GM23248 (cell line): ENCODE results near the gene PLPPR1. TPM values are rescaled to one million over a fixed set of nuclear protein-coding genes. Genes with fewer than 3 reads are reported as not detected.

Source experiments
- DNase-seq: peaks from one replicate; pipeline ENCODE4 v3.0.0-alpha.2; 2015
- H2AFZ ChIP-seq: fragments of 200-600 bp; sonication (generic); 2 replicates; pipeline ENCODE4 v1.6.1; 2016; ENCODE audit warnings: antibody characterized with exemption
- H3F3A ChIP-seq: fragments of 200-600 bp; sonication (generic); 2 replicates; pipeline ENCODE4 v1.6.1; 2016; ENCODE audit warnings: mild to moderate bottlenecking, antibody characterized with exemption, mixed run types; ENCODE audit not compliant: insufficient read depth
- H3K27ac ChIP-seq: fragments of 200-600 bp; sonication (generic); 2 replicates; pipeline ENCODE4 v1.5.1; 2016; ENCODE audit warnings: mild to moderate bottlenecking
- H3K27me3 ChIP-seq: fragments of 200-600 bp; sonication (generic); replicated peaks from 2 replicates; pipeline ENCODE4 v1.6.1; 2016; ENCODE audit warnings: mild to moderate bottlenecking; ENCODE audit not compliant: insufficient read depth
- H3K36me3 ChIP-seq: fragments of 200-600 bp; sonication (generic); 2 replicates; pipeline ENCODE4 v1.6.1; 2016; ENCODE audit warnings: low read depth, mild to moderate bottlenecking
- H3K4me1 ChIP-seq: fragments of 200-600 bp; sonication (generic); 2 replicates; pipeline ENCODE4 v1.6.1; 2016; ENCODE audit warnings: mild to moderate bottlenecking; ENCODE audit not compliant: insufficient read depth
- H3K4me2 ChIP-seq: fragments of 200-600 bp; sonication (generic); one replicate; pipeline ENCODE4 v1.6.1; 2016; ENCODE audit warnings: mild to moderate bottlenecking; ENCODE audit not compliant: unreplicated experiment
- H3K4me3 ChIP-seq: fragments of 200-600 bp; sonication (generic); 2 replicates; pipeline ENCODE4 v1.5.1; 2016; ENCODE audit warnings: mild to moderate bottlenecking
- H3K79me2 ChIP-seq: fragments of 200-600 bp; sonication (generic); 2 replicates; pipeline ENCODE4 v1.6.1; 2016; ENCODE audit warnings: mild to moderate bottlenecking; ENCODE audit not compliant: insufficient read depth
- H3K9ac ChIP-seq: fragments of 200-600 bp; sonication (generic); 2 replicates; pipeline ENCODE4 v1.6.1; 2016; ENCODE audit warnings: mild to moderate bottlenecking
- H3K9me2 ChIP-seq: fragments of 200-600 bp; sonication (generic); 2 replicates; pipeline ENCODE4 v1.6.1; 2016; ENCODE audit warnings: mixed run types, mild to moderate bottlenecking, moderate library complexity; ENCODE audit not compliant: insufficient read depth
- H3K9me3 ChIP-seq: fragments of 200-600 bp; sonication (generic); one replicate; pipeline ENCODE4 v1.6.1; 2017; ENCODE audit warnings: low read depth
- H4K20me1 ChIP-seq: fragments of 200-600 bp; sonication (generic); 2 replicates; pipeline ENCODE4 v1.6.0; 2016; ENCODE audit not compliant: insufficient read depth
- EZH2 ChIP-seq: fragments of 200-600 bp; sonication (generic); IDR thresholded peaks from 2 replicates; pipeline ENCODE4 v1.6.1; 2018; ENCODE audit warnings: antibody characterized with exemption, mild to moderate bottlenecking; ENCODE audit not compliant: insufficient read depth, poor library complexity, severe bottlenecking
- EZH2phosphoT487 ChIP-seq: fragments of 200-600 bp; sonication (generic); IDR thresholded peaks from 2 replicates; pipeline ENCODE4 v1.6.1; 2018; ENCODE audit warnings: antibody characterized with exemption, moderate library complexity, mild to moderate bottlenecking, low read depth; ENCODE audit not compliant: insufficient read depth
- WGBS, 2 experiments: methylation state at CpG; one replicate each; pipeline ENCODE4 v1.1.6; 2015 to 2017; ENCODE audit warnings: low lambda C conversion rate in 2 of 2, low coverage in 1 of 2; ENCODE audit errors: missing lambda C conversion rate in 2 of 2; 5-methylcytosine and 5-hydroxymethylcytosine counted together
- in situ Hi-C: fragments of 300-500 bp; cut with MboI; formaldehyde crosslinking; loops from 2 replicates; pipeline ENCODE4 v1.15.0; 2020
- polyA plus RNA-seq: library from polyadenylated mRNA; unstranded; fragments of >200 nt; fragmentation: Nextera tagmentation; extraction: Ambion mirVana; gene quantifications from 2 replicates; pipeline ENCODE4 v1.2.1, GENCODE V29; 2016
- total RNA-seq: library from RNA; depleted of rRNA; stranded (reverse); fragments of >200 nt; shearing (Covaris generic); gene quantifications from 2 replicates; pipeline ENCODE4 v1.2.3, GENCODE V29; 2014

Gene PLPPR1
- total and polyA plus RNA-seq, 2 experiments from 2014 or later: not detected

DNA sequence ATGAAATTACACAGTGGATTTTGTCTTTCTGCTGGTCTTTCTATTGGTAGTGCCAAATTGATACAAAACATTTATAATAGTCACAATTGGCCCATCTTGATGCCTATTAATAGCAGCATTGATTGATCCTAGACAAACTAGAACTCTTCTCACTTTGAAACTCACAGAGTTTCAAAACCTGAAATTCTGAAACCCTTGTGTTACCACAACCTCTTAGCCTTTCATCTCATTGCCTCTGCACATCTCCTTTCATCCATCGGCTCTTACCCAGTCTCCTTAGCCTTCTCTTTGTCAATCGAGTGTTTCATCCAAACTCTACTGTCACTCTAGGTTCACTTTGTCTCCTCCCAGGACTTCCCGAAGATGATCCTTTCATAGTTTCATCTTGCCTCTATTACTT is 22.1 kb downstream of the PLPPR1 start:
- no peak overlapping the region for H3K9ac ChIP-seq
- H3K36me3 ChIP-seq: no peaks in the 10 kb centered on the region
- no peak overlapping the region for H2AFZ ChIP-seq
- H3K79me2 ChIP-seq: no peaks in the 10 kb centered on the region
- H3K9me2 ChIP-seq: no peaks in the 10 kb centered on the region
- no peaks in the 10 kb centered on the region; the same call in 1 of the 2 replicates for H3K27me3 ChIP-seq
- no peak overlapping the region for H3K27ac ChIP-seq
- in situ Hi-C loops: no loop called here
- H4K20me1 ChIP-seq: no peaks in the 10 kb centered on the region
- no peaks in the 10 kb centered on the region for H3F3A ChIP-seq
- no peak for DNase-seq
- no peak overlapping the region for H3K4me2 ChIP-seq
- no peak for TF ChIP-seq EZH2
- TF ChIP-seq EZH2phosphoT487: no peak
- no peaks in the 10 kb centered on the region for H3K4me1 ChIP-seq
- H3K4me3 ChIP-seq: no peak overlapping the region
- 33 to 34% methylated on average over 3 of the region's 3 CpGs for WGBS, 2 experiments
- H3K9me3 ChIP-seq: no peaks in the 10 kb centered on the region

DNA sequence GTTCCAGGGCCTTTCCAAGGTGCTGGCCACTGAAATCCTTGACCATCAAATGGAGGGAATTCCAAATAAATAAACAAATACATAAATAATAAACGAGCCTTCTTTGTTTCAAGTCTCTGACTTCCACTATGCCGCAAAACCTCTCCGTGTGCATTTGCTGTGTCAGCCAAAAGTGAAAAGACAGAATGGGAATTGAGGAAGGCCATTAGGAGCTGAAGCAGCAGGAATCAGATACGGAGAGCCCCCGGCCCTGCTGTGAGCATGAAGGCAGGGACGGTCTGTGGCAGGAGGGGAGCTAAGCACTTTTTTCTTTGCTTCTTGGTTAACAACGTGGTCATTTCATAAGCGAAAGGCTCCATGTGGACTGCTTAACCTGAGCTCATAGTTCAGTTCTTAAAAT is 26.1 kb downstream of the PLPPR1 start:
- H3K4me1 ChIP-seq: no peaks in the 10 kb centered on the region
- TF ChIP-seq EZH2phosphoT487 (no peak), EZH2 (no peak)
- no peaks in the 10 kb centered on the region for H3K36me3 ChIP-seq
- no peak overlapping the region for H2AFZ ChIP-seq
- no peak overlapping the region for H3K4me2 ChIP-seq
- H3K9me2 ChIP-seq: no peaks in the 10 kb centered on the region
- H3K4me3 ChIP-seq: no peak overlapping the region
- H3F3A ChIP-seq: no peaks in the 10 kb centered on the region
- H4K20me1 ChIP-seq: no peaks in the 10 kb centered on the region
- in situ Hi-C loops: no loop called here
- no peaks in the 10 kb centered on the region for H3K9me3 ChIP-seq
- no peak for DNase-seq
- no peaks in the 10 kb centered on the region for H3K79me2 ChIP-seq
- H3K27ac ChIP-seq: no peak overlapping the region
- 41 to 42% methylated on average over 8 of the region's 8 CpGs for WGBS, 2 experiments
- no peaks in the 10 kb centered on the region for H3K27me3 ChIP-seq
- no peak overlapping the region for H3K9ac ChIP-seq

DNA sequence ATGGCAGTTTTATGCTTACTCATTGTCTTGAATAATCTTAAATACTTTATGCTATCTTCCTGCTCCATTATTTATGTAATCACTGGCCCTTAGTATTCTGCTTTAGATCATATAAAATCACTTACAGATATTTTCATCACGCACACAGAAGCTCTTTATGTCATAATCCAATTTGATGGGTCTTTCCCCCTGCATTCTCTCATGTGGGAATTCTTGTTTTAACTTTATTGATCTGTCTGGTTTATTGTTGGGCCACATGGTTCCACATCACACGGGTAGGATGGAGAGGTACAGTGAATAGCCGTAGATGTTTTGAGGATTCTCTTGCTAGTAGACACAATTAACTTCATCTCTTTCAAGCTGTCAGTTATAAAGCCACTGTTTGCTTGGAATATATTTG is 27.0 kb downstream of the PLPPR1 start:
- H3K4me3 ChIP-seq: no peak overlapping the region
- no peaks in the 10 kb centered on the region for H3K4me1 ChIP-seq
- no peaks in the 10 kb centered on the region for H3K36me3 ChIP-seq
- in situ Hi-C loops: no loop called here
- H2AFZ ChIP-seq: no peak overlapping the region
- H3K9me3 ChIP-seq: no peaks in the 10 kb centered on the region
- no peaks in the 10 kb centered on the region for H3F3A ChIP-seq
- H4K20me1 ChIP-seq: no peaks in the 10 kb centered on the region
- TF ChIP-seq EZH2phosphoT487 (no peak), EZH2 (no peak)
- H3K79me2 ChIP-seq: no peaks in the 10 kb centered on the region
- H3K9ac ChIP-seq: no peak overlapping the region
- no peaks in the 10 kb centered on the region for H3K27me3 ChIP-seq
- no peak overlapping the region for H3K4me2 ChIP-seq
- 18 to 30% methylated on average over 3 of the region's 3 CpGs for WGBS, 2 experiments
- H3K9me2 ChIP-seq: no peaks in the 10 kb centered on the region
- H3K27ac ChIP-seq: no peak overlapping the region
- no peak for DNase-seq

DNA sequence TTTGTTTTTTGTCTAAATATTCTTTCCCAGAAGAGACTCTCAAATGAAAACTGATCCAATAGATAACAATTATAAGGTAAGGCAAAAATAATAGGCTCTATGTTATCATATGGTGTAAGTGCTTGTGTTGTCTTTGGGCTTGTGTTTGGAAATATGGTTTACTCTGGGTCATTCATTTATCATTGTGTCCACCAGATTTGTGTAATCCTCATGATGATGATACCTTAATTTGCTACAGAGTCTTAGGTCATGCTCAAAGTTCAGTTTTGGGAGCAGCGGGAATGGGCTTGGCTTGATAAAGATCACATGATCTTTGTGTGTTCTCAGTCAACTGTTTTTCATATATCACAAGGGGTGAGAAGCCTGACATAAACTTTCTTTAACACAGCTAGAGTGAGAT is 34.2 kb downstream of the PLPPR1 start:
- no peak for DNase-seq
- WGBS, 2 experiments: 23 to 25% methylated on average over 1 of the region's 1 CpG
- H3K9me3 ChIP-seq: no peaks in the 10 kb centered on the region
- no peak for TF ChIP-seq EZH2
- no peak for TF ChIP-seq EZH2phosphoT487
- H3F3A ChIP-seq: no peaks in the 10 kb centered on the region
- H3K79me2 ChIP-seq: no peaks in the 10 kb centered on the region
- no peak overlapping the region for H3K9ac ChIP-seq
- H3K4me2 ChIP-seq: no peak overlapping the region
- no peak overlapping the region for H2AFZ ChIP-seq
- no peaks in the 10 kb centered on the region for H3K4me1 ChIP-seq
- no peaks in the 10 kb centered on the region for H3K27me3 ChIP-seq
- H3K36me3 ChIP-seq: no peaks in the 10 kb centered on the region
- in situ Hi-C loops: no loop called here
- no peak overlapping the region for H3K4me3 ChIP-seq
- H4K20me1 ChIP-seq: no peaks in the 10 kb centered on the region
- no peak overlapping the region for H3K27ac ChIP-seq
- H3K9me2 ChIP-seq: no peaks in the 10 kb centered on the region

DNA sequence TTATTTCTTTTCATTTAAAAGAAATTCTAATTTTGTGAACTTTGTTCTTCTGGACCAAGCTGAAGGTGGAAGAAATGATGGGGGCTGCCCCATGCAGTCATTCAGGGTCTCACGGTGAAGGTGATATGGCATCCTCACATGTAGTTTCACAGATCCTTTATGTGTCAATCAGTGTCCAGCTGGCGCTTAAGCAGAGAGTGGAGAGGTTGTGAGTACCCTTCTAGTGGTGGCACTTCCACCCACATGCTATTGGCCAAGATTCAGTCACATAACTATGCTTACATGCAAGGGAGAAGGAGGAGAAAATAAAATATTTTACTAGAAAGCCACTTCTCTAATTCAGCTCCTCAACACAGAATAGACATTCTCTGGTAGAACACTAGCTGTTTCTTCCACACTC is 34.7 kb downstream of the PLPPR1 start:
- in situ Hi-C loops: no loop called here
- Histone ChIP-seq H4K20me1 (no peaks in the 10 kb centered on the region), H3K36me3 (no peaks in the 10 kb centered on the region), H3K4me3 (no peak overlapping the region), H3K27me3 (no peaks in the 10 kb centered on the region), H3K27ac (no peak overlapping the region), H3K9me3 (no peaks in the 10 kb centered on the region), H3K79me2 (no peaks in the 10 kb centered on the region), H2AFZ (no peak overlapping the region), H3K4me2 (no peak overlapping the region), H3K4me1 (no peaks in the 10 kb centered on the region), H3F3A (no peaks in the 10 kb centered on the region), H3K9me2 (no peaks in the 10 kb centered on the region), H3K9ac (no peak overlapping the region)
- DNase-seq: no peak
- TF ChIP-seq EZH2 (no peak), EZH2phosphoT487 (no peak)
- 23 to 35% methylated on average over 2 of the region's 2 CpGs for WGBS, 2 experiments
